Activated B cell treated with CpG ODN at 0.5 μM for 24 hours (primary cell): ENCODE data around the gene BORCS8. TPM values are rescaled to one million over a fixed set of nuclear protein-coding genes. Genes with fewer than 3 reads are reported as not detected.

Experiments used
- ATAC-seq: fragments of 200-7000 bp; cut with Tn5 transposase; one replicate; pipeline ENCODE4 v1.10.0; 2021; ENCODE audit warnings: low read depth, mild to moderate bottlenecking, moderate library complexity
- CTCF ChIA-PET: fragments of 350-600 bp; sonication (Branson Sonifier 250); formaldehyde crosslinking; loops from one replicate; lab custom pipeline; 2021; ENCODE audit warnings: antibody characterized with exemption; lab: Charles Lee
- POLR2A ChIA-PET: fragments of 350-600 bp; sonication (Branson Sonifier 250); formaldehyde crosslinking; loops from one replicate; lab custom pipeline; 2021; ENCODE audit warnings: antibody characterized with exemption; lab: Charles Lee
- DNase-seq: peaks from one replicate; pipeline ENCODE4 v3.0.0; 2022
- H3K27ac Mint-ChIP-seq: one replicate; pipeline ENCODE4 v1.8.0; 2020; ENCODE audit warnings: mixed read lengths
- H3K27me3 Mint-ChIP-seq: one replicate; pipeline ENCODE4 v1.8.0; 2021; ENCODE audit warnings: mixed read lengths
- H3K36me3 Mint-ChIP-seq: one replicate; pipeline ENCODE4 v1.8.0; 2021; ENCODE audit warnings: low read depth, mixed read lengths
- H3K4me1 Mint-ChIP-seq: one replicate; pipeline ENCODE4 v1.8.0; 2021; ENCODE audit warnings: mixed read lengths
- H3K4me3 Mint-ChIP-seq: one replicate; pipeline ENCODE4 v1.8.0; 2020; ENCODE audit warnings: mild to moderate bottlenecking, mixed read lengths
- H3K9me3 Mint-ChIP-seq: one replicate; pipeline ENCODE4 v1.8.0; 2020; ENCODE audit warnings: mixed read lengths
- CTCF ChIP-seq: fragments of 200-600 bp; IDR thresholded peaks from one replicate; pipeline ENCODE4 v1.8.0; 2022; ENCODE audit warnings: antibody characterized with exemption, mild to moderate bottlenecking
- intact Hi-C: fragments of 100-400 bp; cut with micrococcal nuclease; formaldehyde crosslinking; loops from one replicate; pipeline ENCODE4 v1.15.1; 2024
- total RNA-seq: library from RNA; stranded (reverse); gene quantifications from 2 replicates; pipeline ENCODE4 v1.2.3, GENCODE V29; 2022

BORCS8 gene
- total RNA-seq, 1 donor from 2014 or later: 51.8 TPM

DNA sequence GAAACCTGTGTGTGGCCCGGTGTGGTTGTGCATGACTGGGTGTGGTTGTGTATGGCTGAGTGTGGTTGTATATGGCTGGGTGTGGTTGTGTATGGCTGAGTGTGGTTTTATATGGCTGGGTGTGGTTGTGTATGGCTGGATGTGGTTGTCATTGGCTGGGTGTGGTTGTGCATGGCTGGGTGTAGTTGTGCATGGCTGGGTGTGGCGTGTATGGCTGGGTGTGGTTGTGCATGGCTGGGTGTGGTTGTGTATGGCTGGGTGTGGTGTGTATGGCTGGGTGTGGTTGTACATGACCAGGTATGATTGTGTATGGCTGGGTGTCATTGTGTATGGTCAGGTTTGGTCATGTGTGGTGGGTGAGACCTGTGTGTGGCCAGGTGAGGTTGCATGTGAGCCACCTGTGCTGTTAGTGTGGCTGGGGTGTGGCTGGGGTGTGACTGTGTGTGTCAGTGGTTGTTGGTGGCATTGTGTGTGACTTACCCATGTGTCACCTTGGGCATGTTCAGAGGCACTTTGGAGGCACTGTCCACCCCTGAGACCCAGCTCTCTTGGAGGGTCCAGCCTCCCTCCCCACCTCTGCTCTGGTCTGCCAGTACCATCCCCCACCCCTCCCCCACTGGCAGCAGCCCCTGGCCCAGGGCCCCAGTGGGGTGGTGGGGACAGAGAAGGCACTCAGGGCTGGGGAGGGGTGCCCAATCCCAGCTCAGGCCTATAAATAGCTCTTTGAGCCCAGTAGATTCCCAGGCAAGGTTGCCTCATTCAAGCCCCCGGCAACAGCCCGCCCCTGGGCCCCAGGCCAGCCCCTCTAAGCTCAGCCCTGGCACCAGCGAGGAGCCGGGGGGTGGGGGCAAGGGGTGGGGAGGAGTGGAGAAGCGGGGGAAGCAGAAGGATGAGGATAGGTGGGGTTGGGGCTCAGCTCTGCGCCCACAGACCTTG, 16.0 kb upstream of the BORCS8 start:
- ATAC-seq: no peak
- intact Hi-C loops: no loop called here
- no peak for TF ChIP-seq CTCF
- CTCF ChIA-PET: no interaction called here
- Mint-ChIP-seq H3K9me3 (peaks cover 6% of the 10 kb centered on the region), H3K4me1 (peaks cover 23% of the 10 kb centered on the region), H3K4me3 (peak overlapping the region; percentile 11), H3K27me3 (peaks cover 21% of the 10 kb centered on the region), H3K27ac (no peak overlapping the region), H3K36me3 (peaks cover 4% of the 10 kb centered on the region)
- no peak for DNase-seq
- POLR2A ChIA-PET: interaction anchor here (0.6 kb wide), 1 partner anchor 219 kb away, joined by 3 read pairs; no protein-coding TSS in a partner anchor

DNA sequence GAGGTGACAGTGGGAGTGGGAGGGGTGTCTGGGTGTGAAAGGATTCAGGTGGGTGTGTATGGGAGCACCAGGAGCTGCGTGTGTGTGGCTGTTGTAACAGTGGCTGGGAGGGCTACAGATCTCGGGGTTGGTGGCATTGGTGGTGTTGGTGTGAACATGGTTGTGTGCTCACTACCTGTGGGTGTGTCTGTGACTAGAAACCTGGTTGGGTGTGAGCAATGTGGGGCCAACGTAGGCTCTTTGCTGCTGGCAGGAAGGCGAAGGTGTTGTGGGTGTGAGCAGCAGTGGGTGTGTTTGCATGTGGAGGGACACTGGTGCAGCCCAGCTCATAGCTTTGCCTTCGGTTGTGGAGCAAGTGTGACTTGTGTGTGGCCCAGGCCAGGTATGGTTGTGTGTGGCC, 15.0 kb upstream of the BORCS8 start:
- H3K27me3 Mint-ChIP-seq: peaks cover 13% of the 10 kb centered on the region
- H3K4me1 Mint-ChIP-seq: peaks cover 32% of the 10 kb centered on the region
- no peak overlapping the region for H3K27ac Mint-ChIP-seq
- CTCF ChIA-PET: no interaction called here
- intact Hi-C loops: no loop called here
- H3K4me3 Mint-ChIP-seq: no peak overlapping the region
- POLR2A ChIA-PET: interaction anchor here (1.3 kb wide), 1 partner anchor 15 kb away, joined by 3 read pairs; the partner anchor contains the start of genes BORCS8 and RFXANK
- no peak for TF ChIP-seq CTCF
- ATAC-seq (no peak), DNase-seq (no peak)
- H3K36me3 Mint-ChIP-seq: peaks cover 11% of the 10 kb centered on the region
- peaks cover 6% of the 10 kb centered on the region for H3K9me3 Mint-ChIP-seq

DNA sequence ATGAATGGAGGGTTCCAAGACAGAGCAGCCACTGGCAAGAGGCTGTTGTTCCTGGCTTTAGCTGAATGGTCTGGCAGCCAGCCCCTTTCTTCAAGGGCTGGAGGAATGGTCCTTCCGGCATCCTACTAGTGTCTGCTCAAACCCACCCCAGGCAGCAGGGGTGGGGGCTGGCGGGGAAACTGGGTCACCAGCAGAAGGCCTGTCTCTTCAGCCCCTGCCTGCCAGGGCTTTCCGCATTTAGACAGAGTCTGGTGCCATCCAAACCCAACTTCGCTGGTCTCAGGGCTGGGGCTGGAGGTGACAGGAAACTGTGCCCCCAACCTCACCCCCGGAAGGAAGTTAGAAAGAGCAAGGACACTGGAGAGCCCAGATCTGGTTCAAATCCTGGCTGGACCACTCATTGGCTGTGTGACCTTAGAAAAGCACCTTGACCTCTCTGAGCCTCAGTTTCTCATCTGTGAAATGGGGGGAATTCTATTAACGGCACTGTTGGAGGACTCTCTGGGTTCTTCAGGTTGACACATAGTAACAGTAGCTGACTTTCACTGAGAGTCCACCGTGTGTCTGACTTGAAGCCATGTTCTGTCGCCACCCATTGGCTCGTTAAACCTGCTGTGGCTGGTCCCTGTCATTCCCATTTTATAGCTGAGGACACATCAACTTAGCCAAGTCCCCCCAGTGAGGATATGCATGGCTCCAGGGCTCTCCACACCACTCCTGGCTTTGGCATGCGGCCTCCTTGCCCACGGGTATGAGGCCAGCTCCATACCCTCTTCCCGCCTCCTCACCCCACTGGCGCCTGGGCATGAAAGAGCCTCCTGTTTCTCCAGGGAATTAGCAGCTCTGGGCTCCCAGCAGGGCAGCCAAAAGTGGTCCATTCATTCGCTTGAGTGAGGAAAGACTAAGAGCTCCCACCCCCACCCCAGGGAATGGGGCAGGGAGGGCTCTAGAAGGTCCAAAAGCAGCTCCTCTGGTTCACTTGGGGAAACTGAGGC, 13.8 kb upstream of the BORCS8 start:
- Mint-ChIP-seq H3K4me3 (no peak overlapping the region), H3K9me3 (peaks cover 6% of the 10 kb centered on the region), H3K4me1 (peaks cover 37% of the 10 kb centered on the region), H3K36me3 (peaks cover 16% of the 10 kb centered on the region), H3K27me3 (peaks cover 5% of the 10 kb centered on the region), H3K27ac (peak overlapping the region; percentile 18)
- ATAC-seq: no peak
- TF ChIP-seq CTCF: no peak
- POLR2A ChIA-PET: interaction anchor here (1.3 kb wide), 1 partner anchor 14 kb away, joined by 3 read pairs; the partner anchor contains the start of genes BORCS8 and RFXANK
- DNase-seq: no peak
- intact Hi-C loops: no loop called here
- CTCF ChIA-PET: no interaction called here

DNA sequence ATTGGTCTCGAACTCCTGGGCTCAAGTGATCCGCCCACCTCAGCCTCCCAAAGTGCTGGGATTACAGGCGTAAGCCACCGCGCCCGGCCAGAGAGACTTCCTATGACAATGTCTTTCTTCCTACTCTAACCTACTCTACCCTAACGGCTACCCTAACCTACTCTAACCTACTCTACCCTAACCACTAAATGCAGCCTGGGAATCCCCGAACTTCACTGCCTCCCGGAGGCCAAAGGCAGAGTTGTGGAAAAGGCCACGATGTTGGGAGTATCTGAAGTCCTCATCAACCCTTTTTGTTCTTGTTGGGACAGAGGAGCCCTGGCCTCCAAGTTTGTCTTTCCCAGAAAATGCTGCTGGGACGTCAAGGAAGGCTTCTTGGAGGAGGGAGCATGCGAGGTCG, 12.2 kb upstream of the BORCS8 start:
- H3K27me3 Mint-ChIP-seq: peaks cover 5% of the 10 kb centered on the region
- H3K36me3 Mint-ChIP-seq: peaks cover 24% of the 10 kb centered on the region
- peaks cover 37% of the 10 kb centered on the region for H3K4me1 Mint-ChIP-seq
- no peak for TF ChIP-seq CTCF
- DNase-seq (no peak), ATAC-seq (no peak)
- H3K9me3 Mint-ChIP-seq: peaks cover 6% of the 10 kb centered on the region
- H3K4me3 Mint-ChIP-seq: peak overlapping the region; percentile 94
- intact Hi-C loops: no loop called here
- H3K27ac Mint-ChIP-seq: no peak overlapping the region
- POLR2A ChIA-PET: interaction anchor here (0.6 to 3.6 kb wide), 3 partner anchors 11 to 160 kb away, joined by 4 to 69 read pairs (median 9); partner anchors contain the start of genes BORCS8 and RFXANK
- CTCF ChIA-PET: interaction anchor here (1.4 kb wide), 1 partner anchor 30 kb away, joined by 4 read pairs; no protein-coding TSS in a partner anchor
